Measurements from ENCODE around the gene FAM3C. TPM values are rescaled to one million over a fixed set of nuclear protein-coding genes. Genes with fewer than 3 reads are reported as not detected.
A peak's percentile ranks its signal among the peaks of the same experiment; 100 is the strongest.

The FAM3C gene
- total and polyA plus RNA-seq, 4 donors = 26.3 to 62.2 (median 37.6) TPM

- peaks cover 0 to 2% (median 0%) of the 10 kb centered on the region in 4 donors for H3K36me3 ChIP-seq (ENCODE audit: control insufficient read depth in 4 of 4, insufficient read depth in 4 of 4, low read length in 4 of 4)
- DNase-seq = peak in 1 of 3 donors; percentile 20
- TF ChIP-seq CTCF (IDR thresholded peaks at IDR 0.05; ENCODE audit: control extremely low read depth, extremely low read depth) = no peak
- peaks cover 0 to 26% (median 15%) of the 10 kb centered on the region in 3 donors for H3K27me3 ChIP-seq (ENCODE audit: control insufficient read depth in 3 of 3, insufficient read depth in 3 of 3, low read length in 2 of 3)
- H3K4me3 ChIP-seq = no peak overlapping the region
- ATAC-seq (ENCODE audit: insufficient read depth, low FRiP score) = no peak
- H3K4me1 ChIP-seq (ENCODE audit: control insufficient read depth in 5 of 5, insufficient read depth in 5 of 5, low read length in 5 of 5) = no peaks in the 10 kb centered on the region
- no peak overlapping the region for H3K9ac ChIP-seq (ENCODE audit: insufficient read depth in 1 of 2, low read length in 2 of 2)
- 16 to 20% methylated on average over 3 of the region's 3 CpGs for WGBS, 2 donors
- no peak overlapping the region for H3K27ac ChIP-seq (ENCODE audit: low read depth in 1 of 2, low read length in 1 of 2)
- H3K9me3 ChIP-seq (ENCODE audit: control insufficient read depth in 4 of 4, insufficient read depth in 3 of 4, low read length in 3 of 4) = no peaks in the 10 kb centered on the region
These were observed 58.7 kb downstream of the FAM3C start for GRCh38 chr7:121337398-121337797.

- Histone ChIP-seq H3K27ac (ENCODE audit: low read depth in 1 of 2, low read length in 1 of 2) (no peak overlapping the region), H3K9me3 (ENCODE audit: control insufficient read depth in 4 of 4, insufficient read depth in 3 of 4, low read length in 3 of 4) (peaks cover 0 to under 1% (median 0%) of the 10 kb centered on the region in 4 donors), H3K4me1 (ENCODE audit: control insufficient read depth in 5 of 5, insufficient read depth in 5 of 5, low read length in 5 of 5) (no peaks in the 10 kb centered on the region), H3K27me3 (ENCODE audit: control insufficient read depth in 3 of 3, insufficient read depth in 3 of 3, low read length in 2 of 3) (peaks cover 0 to 34% (median 23%) of the 10 kb centered on the region in 3 donors), H3K4me3 (no peak overlapping the region), H3K9ac (ENCODE audit: insufficient read depth in 1 of 2, low read length in 2 of 2) (no peak overlapping the region), H3K36me3 (ENCODE audit: control insufficient read depth in 4 of 4, insufficient read depth in 4 of 4, low read length in 4 of 4) (peaks cover 0 to 2% (median 0%) of the 10 kb centered on the region in 4 donors)
- WGBS, 2 donors = 76 to 85% methylated on average over 3 of the region's 3 CpGs
- DNase-seq = no peak
- TF ChIP-seq CTCF (IDR thresholded peaks at IDR 0.05; ENCODE audit: control extremely low read depth, extremely low read depth) = no peak
- no peak for ATAC-seq (ENCODE audit: insufficient read depth, low FRiP score)
These were observed 59.5 kb downstream of the FAM3C start for GRCh38 chr7:121336579-121336978.

- Histone ChIP-seq H3K9me3 (ENCODE audit: control insufficient read depth in 4 of 4, insufficient read depth in 3 of 4, low read length in 3 of 4) (peaks cover 0 to 2% (median 0%) of the 10 kb centered on the region in 4 donors), H3K9ac (ENCODE audit: insufficient read depth in 1 of 2, low read length in 2 of 2) (no peak overlapping the region), H3K4me1 (ENCODE audit: control insufficient read depth in 5 of 5, insufficient read depth in 5 of 5, low read length in 5 of 5) (peaks cover 0 to 5% (median 0%) of the 10 kb centered on the region in 5 donors), H3K4me3 (no peak overlapping the region), H3K27me3 (ENCODE audit: control insufficient read depth in 3 of 3, insufficient read depth in 3 of 3, low read length in 2 of 3) (peaks cover 4 to 48% (median 38%) of the 10 kb centered on the region in 3 donors), H3K36me3 (ENCODE audit: control insufficient read depth in 4 of 4, insufficient read depth in 4 of 4, low read length in 4 of 4) (peaks cover 0 to 2% (median 0%) of the 10 kb centered on the region in 4 donors), H3K27ac (ENCODE audit: low read depth in 1 of 2, low read length in 1 of 2) (no peak overlapping the region)
- WGBS, 2 donors = 82 to 83% methylated on average over 10 of the region's 10 CpGs
- TF ChIP-seq CTCF (IDR thresholded peaks at IDR 0.05; ENCODE audit: control extremely low read depth, extremely low read depth) = no peak
- ATAC-seq (ENCODE audit: insufficient read depth, low FRiP score) (no peak), DNase-seq (no peak)
These were observed 61.0 kb downstream of the FAM3C start for GRCh38 chr7:121334875-121335648.

Data from lung (tissue), 12 donors.